GM23338 (cell line): ENCODE results near the gene WDR45B. TPM values are rescaled to one million over a fixed set of nuclear protein-coding genes. Genes with fewer than 3 reads are reported as not detected.

Experiments
- ATAC-seq: fragments of 200-7000 bp; cut with Tn5 transposase; 3 replicates; pipeline ENCODE4 v1.9.1; 2020
- DNase-seq: peaks from one replicate; pipeline ENCODE4 v3.0.0-alpha.2; 2015; ENCODE audit warnings: low spot score
- H2AFZ ChIP-seq: fragments of 200-600 bp; sonication (generic); 2 replicates; pipeline ENCODE4 v1.8.0; 2016; ENCODE audit warnings: antibody characterized with exemption, mild to moderate bottlenecking, moderate library complexity
- H3F3A ChIP-seq: fragments of 200-600 bp; sonication (generic); replicated peaks from 2 replicates; pipeline ENCODE4 v1.8.0; 2017; ENCODE audit warnings: antibody characterized with exemption, mixed run types, low read depth
- H3K27ac ChIP-seq: fragments of 200-600 bp; sonication (generic); 2 replicates; pipeline ENCODE4 v1.6.1; 2016; ENCODE audit warnings: low read depth
- H3K27me3 ChIP-seq: fragments of 200-600 bp; sonication (generic); 2 replicates; pipeline ENCODE4 v1.8.0; 2016; ENCODE audit warnings: mild to moderate bottlenecking, mixed run types, moderate library complexity; ENCODE audit not compliant: insufficient read depth
- H3K36me3 ChIP-seq: fragments of 200-600 bp; sonication (generic); 2 replicates; pipeline ENCODE4 v1.8.0; 2016; ENCODE audit warnings: mild to moderate bottlenecking; ENCODE audit not compliant: insufficient read depth
- H3K4me1 ChIP-seq: fragments of 200-600 bp; sonication (generic); 2 replicates; pipeline ENCODE4 v1.8.0; 2016; ENCODE audit warnings: mild to moderate bottlenecking, moderate library complexity; ENCODE audit not compliant: insufficient read depth
- H3K4me2 ChIP-seq: fragments of 200-600 bp; sonication (generic); 2 replicates; pipeline ENCODE4 v1.7.1; 2017; ENCODE audit warnings: mixed run types
- H3K4me3 ChIP-seq: fragments of 200-600 bp; sonication (generic); 2 replicates; pipeline ENCODE4 v1.6.1; 2016; ENCODE audit warnings: mixed run types
- H3K79me2 ChIP-seq: fragments of 200-600 bp; sonication (generic); replicated peaks from 2 replicates; pipeline ENCODE4 v1.8.0; 2017; ENCODE audit warnings: mild to moderate bottlenecking; ENCODE audit not compliant: insufficient read depth
- H3K9me2 ChIP-seq: fragments of 200-600 bp; sonication (generic); 2 replicates; pipeline ENCODE4 v1.8.0; 2017; ENCODE audit not compliant: insufficient read depth
- H4K20me1 ChIP-seq: fragments of 200-600 bp; sonication (generic); replicated peaks from 2 replicates; pipeline ENCODE4 v1.8.0; 2017; ENCODE audit warnings: mild to moderate bottlenecking; ENCODE audit not compliant: insufficient read depth
- H3K27ac Mint-ChIP-seq: 2 replicates; pipeline ENCODE4 v1.8.0; 2020; ENCODE audit warnings: inconsistent platforms, mild to moderate bottlenecking, moderate library complexity, mixed read lengths
- H3K27me3 Mint-ChIP-seq: 3 replicates; pipeline ENCODE4 v1.8.0; 2022; ENCODE audit warnings: low read depth, mild to moderate bottlenecking, moderate library complexity, mixed read lengths, inconsistent platforms; ENCODE audit not compliant: insufficient read depth, poor library complexity
- H3K36me3 Mint-ChIP-seq: 3 replicates; pipeline ENCODE4 v1.8.0; 2021; ENCODE audit warnings: low read depth, mild to moderate bottlenecking, inconsistent platforms, moderate library complexity, mixed read lengths
- H3K4me1 Mint-ChIP-seq: 3 replicates; pipeline ENCODE4 v1.8.0; 2020; ENCODE audit warnings: mild to moderate bottlenecking, inconsistent platforms, mixed read lengths
- H3K4me3 Mint-ChIP-seq: 3 replicates; pipeline ENCODE4 v1.8.0; 2021; ENCODE audit warnings: moderate library complexity, mild to moderate bottlenecking, inconsistent platforms, mixed read lengths
- H3K9me3 Mint-ChIP-seq: 3 replicates; pipeline ENCODE4 v1.8.0; 2020; ENCODE audit warnings: moderate library complexity, mild to moderate bottlenecking, inconsistent platforms, mixed read lengths
- CTCF ChIP-seq, 2 experiments: fragments of 200-600 bp in 1 of 2; sonication (generic) in 1 of 2; conservative IDR thresholded peaks; 2 replicates each; pipeline versions ENCODE4 v1.5.1 to v1.6.1; 2016 to 2017; ENCODE audit warnings: antibody characterized with exemption in 2 of 2, low read depth in 2 of 2, mild to moderate bottlenecking in 2 of 2, moderate library complexity in 1 of 2
- JUNB ChIP-seq: IDR thresholded peaks from one replicate; pipeline ENCODE4 v1.6.1; 2016; ENCODE audit warnings: antibody characterized with exemption; ENCODE audit not compliant: unreplicated experiment
- NANOG ChIP-seq: IDR thresholded peaks from 2 replicates; pipeline ENCODE4 v1.6.1; 2016; ENCODE audit warnings: antibody characterized with exemption, borderline replicate concordance
- POLR2AphosphoS5 ChIP-seq: IDR thresholded peaks from 2 replicates; pipeline ENCODE4 v1.6.1; 2016; ENCODE audit warnings: antibody characterized with exemption, low read depth
- REST ChIP-seq: IDR thresholded peaks from one replicate; pipeline ENCODE4 v1.6.1; 2018; ENCODE audit warnings: antibody characterized with exemption; ENCODE audit not compliant: unreplicated experiment
- ZNF462 ChIP-seq: fragments of 250-450 bp; sonication (Bioruptor Pico); IDR thresholded peaks from 2 replicates; pipeline ENCODE4 v1.5.0; 2020; ENCODE audit warnings: mild to moderate bottlenecking, moderate library complexity
- polyA plus RNA-seq: library from polyadenylated mRNA; unstranded; fragments of >200 nt; fragmentation: Nextera tagmentation; extraction: Ambion mirVana; gene quantifications from 2 replicates; pipeline ENCODE4 v1.2.1, GENCODE V29; 2016
- total RNA-seq: library from RNA; depleted of rRNA; stranded (reverse); fragments of >200 nt; shearing (Covaris generic); gene quantifications from 2 replicates; pipeline ENCODE4 v1.2.3, GENCODE V29; 2014

Gene WDR45B
- total and polyA plus RNA-seq, 2 experiments from 2014 or later, result 69.4 to 96.4 TPM

GRCh38 chr17:82627405-82627804 is 20.8 kb downstream of the WDR45B start (continued):
- TF ChIP-seq REST (no peak), CTCF (conservative IDR thresholded peaks at IDR 0.05; ENCODE audit: low read depth in 2 of 2) (no peak), NANOG (no peak)

GRCh38 chr17:82623707-82624106 is 24.5 kb downstream of the WDR45B start:
- Mint-ChIP-seq H3K9me3 (no peaks in the 10 kb centered on the region), H3K27ac (no peak overlapping the region; the same call in 1 of the 2 replicates), H3K27me3 (peaks cover 2% of the 10 kb centered on the region), H3K4me3 (no peak overlapping the region), H3K36me3 (peaks cover 74% of the 10 kb centered on the region), H3K4me1 (no peaks in the 10 kb centered on the region)
- ATAC-seq (no peak), DNase-seq (no peak)
- Histone ChIP-seq H3K4me1 (no peaks in the 10 kb centered on the region), H3K9me2 (no peaks in the 10 kb centered on the region), H3K36me3 (peaks cover 10% of the 10 kb centered on the region), H2AFZ (no peak overlapping the region), H3K4me2 (no peak overlapping the region), H3F3A (no peaks in the 10 kb centered on the region), H3K27me3 (no peaks in the 10 kb centered on the region), H4K20me1 (peaks cover 10% of the 10 kb centered on the region; the same call in 1 of the 2 replicates), H3K4me3 (no peak overlapping the region), H3K79me2 (peaks cover 8% of the 10 kb centered on the region), H3K27ac (no peak overlapping the region)
- no peak for TF ChIP-seq POLR2AphosphoS5
- no peak for TF ChIP-seq JUNB
- no peak for TF ChIP-seq CTCF (conservative IDR thresholded peaks at IDR 0.05; ENCODE audit: low read depth in 2 of 2)
- TF ChIP-seq ZNF462, result no peak
- TF ChIP-seq REST, result no peak
